ENCODE measurements around the gene GZMM.

The GZMM gene

GRCh38 chr19:543910-544608, at the start of gene GZMM:
TSS of gene GZMM (plus strand) at chr19:544053. CDS start at chr19:544072, 19 bp downstream.
- no peak for DNase-seq

DNA sequence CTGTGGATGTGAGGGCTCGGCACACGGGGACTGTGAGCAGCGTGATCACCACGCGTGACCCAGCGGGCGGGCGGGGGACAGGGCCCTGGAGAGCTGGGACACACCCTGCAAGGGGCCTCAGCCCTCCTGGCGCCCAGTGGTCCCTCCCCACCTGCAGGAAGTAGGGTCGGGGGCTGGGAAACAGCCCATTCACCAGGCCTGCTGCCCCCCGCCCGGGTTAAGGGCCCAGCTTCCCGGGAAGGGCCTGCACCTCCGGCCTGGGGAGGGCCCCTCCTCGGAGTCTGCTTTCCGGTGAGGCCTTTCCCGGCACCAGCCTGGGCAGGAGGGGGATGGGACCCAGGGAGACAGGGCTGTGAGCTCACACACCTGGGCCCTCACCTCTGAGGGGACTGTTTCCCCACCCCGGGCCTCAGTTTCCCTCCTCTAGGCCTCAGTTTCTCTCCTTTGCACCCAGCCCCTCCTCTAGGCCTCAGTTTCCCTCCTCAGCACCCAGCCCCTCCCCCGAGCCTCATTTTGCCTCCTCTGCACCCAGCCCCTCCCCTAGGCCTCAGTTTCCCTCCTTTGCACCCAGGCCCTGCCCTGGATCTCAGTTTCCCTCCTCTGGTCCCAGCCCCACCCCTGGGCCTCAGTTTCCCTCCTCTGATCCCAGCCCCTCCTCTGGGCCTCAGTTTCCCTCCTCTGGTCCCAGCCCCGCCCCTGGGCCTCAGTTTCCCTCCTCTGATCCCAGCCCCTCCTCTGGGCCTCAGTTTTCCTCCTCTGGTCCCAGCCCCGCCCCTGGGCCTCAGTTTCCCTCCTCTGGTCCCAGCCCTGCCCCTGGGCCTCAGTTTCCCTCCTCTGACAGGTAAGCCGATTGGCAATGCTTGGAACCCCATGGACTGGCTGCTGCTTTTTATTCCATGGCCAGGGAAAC, 49.4 kb upstream of the GZMM start:
- DNase-seq: no peak

DNA sequence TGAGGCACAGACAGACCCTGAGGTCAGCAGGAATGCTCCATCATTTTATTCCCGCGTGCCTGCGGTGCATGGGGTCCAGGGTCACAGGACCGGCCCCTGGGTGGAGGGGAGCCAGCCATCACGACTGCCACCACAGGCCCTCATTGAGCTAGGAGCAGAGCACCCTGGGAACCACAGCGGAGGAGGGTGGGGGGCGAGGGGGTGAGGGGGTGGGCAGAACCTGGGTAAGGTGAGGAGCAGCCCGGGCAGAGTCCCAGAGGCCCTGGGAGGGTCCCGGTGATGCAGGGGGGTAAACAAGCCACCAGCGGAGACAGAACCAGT, 48.8 kb upstream of the GZMM start:
- DNase-seq: no peak

DNA sequence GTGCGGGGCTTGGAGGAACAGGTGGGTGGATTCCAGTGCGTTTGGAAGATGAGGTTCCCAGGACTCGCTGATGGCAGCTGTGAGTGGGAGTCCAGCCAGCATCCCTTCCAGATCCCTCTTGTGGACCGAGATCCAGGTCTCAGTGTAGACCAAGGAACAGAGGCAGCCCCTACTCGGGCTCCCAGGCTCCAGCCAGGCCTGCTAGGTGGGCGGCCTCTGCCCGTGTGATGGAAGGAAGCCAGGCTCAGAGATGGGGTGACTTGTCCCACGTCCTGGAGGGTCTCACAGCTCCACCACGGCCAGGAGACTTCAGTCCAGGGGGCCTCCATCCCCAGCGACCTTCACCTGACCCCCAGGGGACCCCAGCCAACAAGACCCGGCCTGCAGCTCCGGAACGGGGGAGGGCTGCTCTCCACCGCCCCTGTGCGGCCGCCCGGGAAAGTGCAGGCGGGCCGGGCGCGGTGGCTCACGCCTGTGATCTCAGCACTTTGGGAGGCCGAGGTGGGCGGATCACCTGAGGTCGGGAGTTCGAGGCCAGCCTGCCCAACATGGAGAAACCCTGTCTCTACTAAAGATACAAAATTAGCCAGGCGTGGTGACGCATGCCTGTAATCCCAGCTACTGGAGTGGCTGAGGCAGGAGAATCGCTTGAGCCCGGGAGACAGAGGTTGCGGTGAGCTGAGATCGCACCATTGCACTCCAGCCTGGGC, 48.3 kb upstream of the GZMM start:
- no peak for DNase-seq

- no peak for DNase-seq
Measured at GRCh38 chr19:496112-496665, 47.7 kb upstream of the GZMM start, which contains the start of gene MADCAM1. TSS of gene MADCAM1 (plus strand) at chr19:496486. CDS start at chr19:496500, 14 bp downstream.

DNA sequence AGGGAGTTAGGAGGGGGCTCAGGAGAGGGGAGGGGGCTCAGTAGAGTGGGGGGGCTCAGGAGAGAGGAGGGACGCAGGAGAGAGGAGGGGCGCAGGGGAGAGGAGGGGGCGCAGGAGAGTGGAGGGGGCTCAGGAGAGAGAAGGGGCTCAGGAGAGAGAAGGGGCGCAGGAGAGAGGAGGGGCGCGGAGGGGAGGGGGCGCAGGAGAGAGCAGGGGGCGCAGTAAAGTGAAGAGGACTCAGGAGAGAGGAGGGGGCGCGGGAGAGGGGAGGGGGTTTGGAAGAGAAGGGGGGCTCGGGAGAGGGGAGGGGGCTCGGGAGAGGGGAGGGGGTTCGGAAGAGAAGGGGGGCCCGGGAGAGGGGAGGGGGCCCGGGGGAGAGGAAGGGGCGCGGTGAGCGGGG, 46.9 kb upstream of the GZMM start:
- no peak for DNase-seq

DNA sequence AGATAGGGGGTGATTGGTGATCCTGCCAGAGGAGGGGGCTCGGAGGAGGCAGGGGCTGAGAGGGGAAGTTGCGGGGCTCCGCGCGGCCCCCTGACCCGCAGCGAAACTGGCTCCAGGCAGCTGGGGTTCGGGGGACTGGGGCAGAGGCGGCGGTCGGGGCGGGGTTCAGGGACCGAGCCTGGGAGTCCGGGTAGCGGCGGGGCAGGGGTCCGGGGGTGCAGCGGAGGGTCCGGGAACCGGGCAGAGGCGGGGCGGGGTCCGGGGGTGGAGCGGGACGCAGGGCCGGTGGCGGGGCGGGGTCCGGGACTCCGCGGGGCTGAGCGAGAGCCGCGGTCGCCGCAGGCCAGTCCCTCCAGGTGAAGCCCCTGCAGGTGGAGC, 46.4 kb upstream of the GZMM start:
- no peak for DNase-seq

- no peak for DNase-seq
Measured at GRCh38 chr19:497869-498510, 45.9 kb upstream of the GZMM start.

DNA sequence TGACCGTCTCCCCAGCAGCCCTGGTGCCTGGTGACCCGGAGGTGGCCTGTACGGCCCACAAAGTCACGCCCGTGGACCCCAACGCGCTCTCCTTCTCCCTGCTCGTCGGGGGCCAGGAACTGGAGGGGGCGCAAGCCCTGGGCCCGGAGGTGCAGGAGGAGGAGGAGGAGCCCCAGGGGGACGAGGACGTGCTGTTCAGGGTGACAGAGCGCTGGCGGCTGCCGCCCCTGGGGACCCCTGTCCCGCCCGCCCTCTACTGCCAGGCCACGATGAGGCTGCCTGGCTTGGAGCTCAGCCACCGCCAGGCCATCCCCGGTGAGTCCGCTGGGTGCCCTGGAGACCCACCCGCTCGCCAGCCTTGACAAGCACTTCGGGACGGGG, 45.4 kb upstream of the GZMM start:
- no peak for DNase-seq

- DNase-seq: no peak
Measured at GRCh38 chr19:498977-499623, 44.8 kb upstream of the GZMM start.

DNA sequence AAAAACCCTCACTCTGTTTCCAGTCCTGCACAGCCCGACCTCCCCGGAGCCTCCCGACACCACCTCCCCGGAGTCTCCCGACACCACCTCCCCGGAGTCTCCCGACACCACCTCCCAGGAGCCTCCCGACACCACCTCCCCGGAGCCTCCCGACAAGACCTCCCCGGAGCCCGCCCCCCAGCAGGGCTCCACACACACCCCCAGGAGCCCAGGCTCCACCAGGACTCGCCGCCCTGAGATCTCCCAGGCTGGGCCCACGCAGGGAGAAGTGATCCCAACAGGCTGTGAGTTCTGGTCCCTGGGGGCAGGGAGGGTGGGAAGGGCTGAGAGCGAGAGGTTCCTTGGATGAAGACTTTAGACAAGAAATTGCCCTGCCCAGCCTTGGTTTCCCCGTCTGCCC, 42.2 kb upstream of the GZMM start:
- no peak for DNase-seq

- no peak for DNase-seq
Measured at GRCh38 chr19:504616-505015, 39.2 kb upstream of the GZMM start.

- peak; percentile 95 for DNase-seq
Measured at GRCh38 chr19:506404-507285, 37.2 kb upstream of the GZMM start.

- peak; percentile 22 for DNase-seq
Measured at GRCh38 chr19:507286-508203, 36.3 kb upstream of the GZMM start, which contains the start of gene TPGS1. TSS of gene TPGS1 (plus strand) at chr19:507497. CDS start at chr19:507507, 10 bp downstream.

GRCh38 chr19:508204-509150, 35.4 kb upstream of the GZMM start:
- no peak for DNase-seq

DNA sequence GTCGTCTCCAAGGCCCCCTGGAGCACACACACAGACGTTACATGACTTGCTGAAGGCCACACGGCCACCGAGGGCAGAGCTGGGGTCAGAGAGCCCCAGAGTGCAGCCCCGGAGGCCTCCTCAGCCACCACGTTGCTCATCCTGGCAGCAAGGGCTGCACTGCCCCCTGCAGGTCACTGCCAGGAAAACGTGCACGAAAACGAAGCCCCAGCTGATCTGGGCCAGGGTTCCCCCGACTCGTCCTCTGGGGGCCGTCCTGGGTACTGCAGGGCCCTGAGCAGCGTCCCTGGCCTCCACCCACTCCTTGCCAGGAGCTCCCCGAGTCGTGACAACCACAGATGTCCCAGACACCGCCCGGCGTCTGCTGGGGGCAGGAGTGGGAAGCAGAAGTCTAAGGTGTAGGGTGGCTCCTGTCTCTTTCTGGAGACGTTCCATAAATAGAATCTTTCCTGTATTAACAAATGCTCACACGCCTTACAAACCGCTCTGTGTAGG, 33.2 kb upstream of the GZMM start:
- DNase-seq: peak; percentile 58

- peak; percentile 96 for DNase-seq
Measured at GRCh38 chr19:511101-511851, 32.6 kb upstream of the GZMM start.

Data from NCI-H2081 treated with DMSO at 0.1 percent for 48 hours (cell line).